ENCODE results near the gene PODXL. TPM values are rescaled to one million over a fixed set of nuclear protein-coding genes. Genes with fewer than 3 reads are reported as not detected.
"Not testable (repeated sequence)": the region's sequence is repeated elsewhere in the genome, so short reads cannot be mapped to it uniquely, and the experiment has no call there.

Gene PODXL
- total and polyA plus RNA-seq, 10 of the 15 experiments (the other 5 are each of a cell fraction or from before 2014, with no cell fraction given) = 0.04 to 1.8 (median 0.38) TPM

GRCh38 chr7:131517218-131517923, 39.1 kb downstream of the PODXL start:
- no peak for FAIRE-seq
- H3K27me3 ChIP-seq (replicated peaks in 1 of 2; ENCODE audit: control insufficient read depth in 2 of 2, insufficient read depth in 2 of 2, low read length in 1 of 2) = no peaks in the 10 kb centered on the region
- no peak overlapping the region for H3K27ac ChIP-seq (ENCODE audit: control insufficient read depth, insufficient read depth)
- H2AFZ ChIP-seq (ENCODE audit: control insufficient read depth, low read depth, low read length) = no peak overlapping the region
- no peak overlapping the region for H3K4me3 ChIP-seq
- no peaks in the 10 kb centered on the region for H4K20me1 ChIP-seq (ENCODE audit: control insufficient read depth, insufficient read depth)
- no peaks in the 10 kb centered on the region for H3K36me3 ChIP-seq (ENCODE audit: control insufficient read depth in 2 of 2, insufficient read depth in 2 of 2, low read length in 1 of 2)
- CTCF ChIA-PET = no interaction called here
- H3K4me2 ChIP-seq (ENCODE audit: control insufficient read depth, insufficient read depth) = no peak overlapping the region
- TF ChIP-seq FOS (IDR thresholded peaks at IDR 0.05; ENCODE audit: borderline replicate concordance, extremely low read depth, insufficient read length) = no peak
- no peak for TF ChIP-seq ZNF274 (IDR thresholded peaks at IDR 0.05; ENCODE audit: insufficient read depth, insufficient read length)
- no peak for TF ChIP-seq BACH1 (IDR thresholded peaks at IDR 0.05; ENCODE audit: borderline replicate concordance)
- TF ChIP-seq KAT2A (conservative IDR thresholded peaks at IDR 0.05; ENCODE audit: control insufficient read depth, low read depth, low read length) = no peak
- no peak for TF ChIP-seq WRNIP1 (IDR thresholded peaks at IDR 0.05; ENCODE audit: borderline replicate concordance, low read depth, low read length)
- no peak for TF ChIP-seq IKZF1 (conservative IDR thresholded peaks at IDR 0.05)
- TF ChIP-seq NFXL1 (IDR thresholded peaks at IDR 0.05; ENCODE audit: borderline replicate concordance) = no peak
- no peak for TF ChIP-seq KLF5 (IDR thresholded peaks at IDR 0.05; ENCODE audit: partially characterized antibody)
- TF ChIP-seq POLR2AphosphoS5 (IDR thresholded peaks at IDR 0.05; ENCODE audit: low read length) = no peak
- TF ChIP-seq ZNF24 (IDR thresholded peaks at IDR 0.05) = no peak
- TF ChIP-seq PAX8 (IDR thresholded peaks at IDR 0.05) = no peak
- no peak for TF ChIP-seq KDM1A (IDR thresholded peaks at IDR 0.05; ENCODE audit: borderline replicate concordance)
- no peak for TF ChIP-seq IRF5 (IDR thresholded peaks at IDR 0.05; ENCODE audit: borderline replicate concordance)
- no peak for TF ChIP-seq NKRF (conservative IDR thresholded peaks at IDR 0.05)
- no peak for TF ChIP-seq CBX3 (IDR thresholded peaks at IDR 0.05; ENCODE audit: borderline replicate concordance, low read depth)
- H3K9ac ChIP-seq (ENCODE audit: control insufficient read depth, insufficient read depth, low read length) = no peak overlapping the region
- POLR2A ChIA-PET = no interaction called here
- 59% methylated on average over 17 of the region's 19 CpGs for WGBS (ENCODE audit: insufficient coverage, insufficient replicate concordance, low lambda C conversion rate, missing lambda C conversion rate)
- no peaks in the 10 kb centered on the region for H3K9me3 ChIP-seq (replicated peaks; ENCODE audit: control insufficient read depth, insufficient read depth, low read length)
- ATAC-seq = no peak
- RAD21 ChIA-PET (ENCODE audit: unreplicated experiment) = no interaction called here
- H3K4me1 ChIP-seq (ENCODE audit: control insufficient read depth, insufficient read depth, low read length) = no peaks in the 10 kb centered on the region; the same call in 1 of the 2 replicates
- no peak for DNase-seq (ENCODE audit: low read depth, low spot score)
- SMC1A ChIA-PET (ENCODE audit: uncharacterized antibody, unreplicated experiment) = no interaction called here
- no peaks in the 10 kb centered on the region for H3K79me2 ChIP-seq (ENCODE audit: control insufficient read depth, insufficient read depth, low read length)
- intact Hi-C loops (cut with micrococcal nuclease; ENCODE audit: unreplicated experiment) = no loop called here
- no TSS peak for BruUV-seq (replicated peaks)
- in situ Hi-C loops (cut with MboI) = no loop called here

GRCh38 chr7:131515471-131515870, 41.0 kb downstream of the PODXL start:
- POLR2A ChIA-PET; DNase-seq (ENCODE audit: low read depth, low spot score); H3K4me2 ChIP-seq (ENCODE audit: control insufficient read depth, insufficient read depth); ATAC-seq; H3K36me3 ChIP-seq (ENCODE audit: control insufficient read depth in 2 of 2, insufficient read depth in 2 of 2, low read length in 1 of 2); H3K4me1 ChIP-seq (ENCODE audit: control insufficient read depth, insufficient read depth, low read length); H3K79me2 ChIP-seq (ENCODE audit: control insufficient read depth, insufficient read depth, low read length); H3K9me3 ChIP-seq (replicated peaks; ENCODE audit: control insufficient read depth, insufficient read depth, low read length); intact Hi-C loops (cut with micrococcal nuclease; ENCODE audit: unreplicated experiment); H2AFZ ChIP-seq (ENCODE audit: control insufficient read depth, low read depth, low read length); H4K20me1 ChIP-seq (ENCODE audit: control insufficient read depth, insufficient read depth); H3K27me3 ChIP-seq (replicated peaks in 1 of 2; ENCODE audit: control insufficient read depth in 2 of 2, insufficient read depth in 2 of 2, low read length in 1 of 2); H3K4me3 ChIP-seq; BruUV-seq (replicated peaks); H3K27ac ChIP-seq (ENCODE audit: control insufficient read depth, insufficient read depth); FAIRE-seq; in situ Hi-C loops (cut with MboI); H3K9ac ChIP-seq (ENCODE audit: control insufficient read depth, insufficient read depth, low read length): not testable (repeated sequence)
- ChIA-PET SMC1A (ENCODE audit: uncharacterized antibody, unreplicated experiment) (interaction anchor here (2.1 kb wide), 1 partner anchor 139 kb away, joined by 6 read pairs; no protein-coding TSS in a partner anchor), RAD21 (ENCODE audit: unreplicated experiment) (interaction anchor here (1.2 kb wide), 1 partner anchor 512 kb away, joined by 3 read pairs; no protein-coding TSS in a partner anchor), CTCF (interaction anchor here (0.8 to 6.6 kb wide), 9 partner anchors 9 to 685 kb away, joined by 3 to 44 read pairs (median 3); no protein-coding TSS in a partner anchor)
- WGBS (ENCODE audit: insufficient coverage, insufficient replicate concordance, low lambda C conversion rate, missing lambda C conversion rate) = 47% methylated on average over 7 of the region's 7 CpGs
